AG09309 (cell line): ENCODE data around the gene HMHB1.

Source experiments
- DNase-seq: peaks from one replicate; pipeline ENCODE4 v3.0.0-alpha.2; 2010; ENCODE audit warnings: low read depth
- H3K4me3 ChIP-seq: 2 replicates; pipeline ENCODE4 v1.5.1; 2011; ENCODE audit warnings: mild to moderate bottlenecking, low read depth, low read length, moderate library complexity; ENCODE audit not compliant: control insufficient read depth
- TF ChIP-seq, protein P1 (sequence below): IDR thresholded peaks from 2 replicates; pipeline ENCODE4 v1.5.1; 2011; ENCODE audit warnings: mild to moderate bottlenecking, low read depth, low read length, inconsistent platforms; ENCODE audit not compliant: insufficient read depth, control insufficient read depth; ENCODE audit errors: missing control alignments

HMHB1 gene

DNA sequence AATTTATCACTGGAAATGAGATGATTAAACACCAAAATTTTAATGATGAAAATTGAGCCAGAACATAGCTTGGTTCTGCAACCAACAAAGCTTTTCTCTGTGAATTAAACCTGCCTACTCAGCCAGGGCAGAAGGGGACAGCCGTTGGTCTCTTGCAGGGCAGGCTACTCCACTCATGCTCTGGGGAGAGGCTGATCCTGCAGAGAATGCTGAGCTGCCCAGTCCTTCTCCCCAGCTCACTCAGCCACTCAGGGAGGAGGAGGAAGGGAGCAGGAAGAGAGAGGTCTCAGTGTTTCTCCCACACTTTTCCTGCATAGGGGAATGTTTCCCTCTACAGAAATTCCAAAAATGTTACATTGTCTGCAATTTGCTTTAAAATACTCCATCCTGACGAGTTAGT, 40.4 kb upstream of the HMHB1 start:
- no peak overlapping the region for H3K4me3 ChIP-seq
- DNase-seq: no peak
- TF ChIP-seq, protein P1, sequence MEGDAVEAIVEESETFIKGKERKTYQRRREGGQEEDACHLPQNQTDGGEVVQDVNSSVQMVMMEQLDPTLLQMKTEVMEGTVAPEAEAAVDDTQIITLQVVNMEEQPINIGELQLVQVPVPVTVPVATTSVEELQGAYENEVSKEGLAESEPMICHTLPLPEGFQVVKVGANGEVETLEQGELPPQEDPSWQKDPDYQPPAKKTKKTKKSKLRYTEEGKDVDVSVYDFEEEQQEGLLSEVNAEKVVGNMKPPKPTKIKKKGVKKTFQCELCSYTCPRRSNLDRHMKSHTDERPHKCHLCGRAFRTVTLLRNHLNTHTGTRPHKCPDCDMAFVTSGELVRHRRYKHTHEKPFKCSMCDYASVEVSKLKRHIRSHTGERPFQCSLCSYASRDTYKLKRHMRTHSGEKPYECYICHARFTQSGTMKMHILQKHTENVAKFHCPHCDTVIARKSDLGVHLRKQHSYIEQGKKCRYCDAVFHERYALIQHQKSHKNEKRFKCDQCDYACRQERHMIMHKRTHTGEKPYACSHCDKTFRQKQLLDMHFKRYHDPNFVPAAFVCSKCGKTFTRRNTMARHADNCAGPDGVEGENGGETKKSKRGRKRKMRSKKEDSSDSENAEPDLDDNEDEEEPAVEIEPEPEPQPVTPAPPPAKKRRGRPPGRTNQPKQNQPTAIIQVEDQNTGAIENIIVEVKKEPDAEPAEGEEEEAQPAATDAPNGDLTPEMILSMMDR: no peak

DNA sequence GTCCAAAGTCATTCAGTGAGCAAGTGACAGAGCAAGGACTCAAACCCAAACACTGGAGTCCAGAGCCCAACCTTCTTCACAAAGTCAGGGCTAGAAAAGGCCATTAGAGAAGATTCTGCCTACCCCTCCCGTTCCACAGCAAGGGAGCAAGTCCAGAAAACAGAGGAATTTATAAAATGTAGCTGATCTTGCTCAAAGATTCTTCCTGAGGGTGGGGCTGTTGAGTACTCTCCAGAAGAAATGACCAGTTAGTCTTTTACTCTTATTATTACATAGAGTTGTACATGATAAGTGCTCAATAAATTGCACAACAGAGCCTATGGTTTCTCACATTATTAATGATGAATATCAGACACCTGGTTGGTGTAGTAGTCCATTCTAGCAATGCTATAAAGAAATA, 39.3 kb upstream of the HMHB1 start:
- DNase-seq: no peak
- no peak overlapping the region for H3K4me3 ChIP-seq
- TF ChIP-seq, protein P1: no peak

DNA sequence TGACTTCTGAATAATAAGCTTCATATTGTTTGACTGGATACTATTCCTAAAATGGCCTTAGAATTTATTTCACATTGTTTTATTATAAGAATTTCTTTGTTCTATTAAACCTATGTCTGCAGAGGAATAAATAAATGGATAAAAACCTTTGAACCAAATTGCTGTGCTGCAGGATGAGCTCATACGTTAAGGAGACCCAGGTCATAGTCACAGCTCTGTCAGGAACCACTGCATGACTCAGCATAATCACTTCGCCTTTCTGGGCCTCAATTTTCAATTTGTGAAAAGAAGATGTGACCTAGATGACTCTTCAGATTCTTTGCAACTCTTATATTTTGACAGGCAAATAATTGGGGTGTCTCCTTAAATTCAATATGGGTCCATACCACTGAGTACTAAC, 36.7 kb upstream of the HMHB1 start:
- TF ChIP-seq, protein P1: no peak
- DNase-seq: no peak
- H3K4me3 ChIP-seq: no peak overlapping the region

DNA sequence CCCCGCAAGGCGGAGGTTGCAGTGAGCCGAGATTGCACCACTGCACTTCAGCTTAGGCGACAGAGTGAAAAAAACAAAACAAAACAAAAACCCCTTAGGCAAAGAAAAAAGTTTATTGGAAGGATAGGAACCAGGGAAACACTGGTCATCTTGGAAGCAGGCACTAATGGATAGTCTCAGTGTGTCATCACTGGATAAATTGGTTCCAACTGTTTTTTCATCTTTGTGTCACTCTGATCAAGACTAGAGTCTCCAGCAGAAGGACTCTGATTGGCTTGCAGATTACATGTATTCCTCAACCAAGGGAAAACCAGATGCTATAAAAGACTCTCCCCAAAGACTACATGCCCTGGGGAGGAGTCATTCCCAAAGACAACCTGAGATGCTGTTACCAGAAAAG, 35.0 kb upstream of the HMHB1 start:
- no peak for DNase-seq
- TF ChIP-seq, protein P1: no peak
- H3K4me3 ChIP-seq: no peak overlapping the region

DNA sequence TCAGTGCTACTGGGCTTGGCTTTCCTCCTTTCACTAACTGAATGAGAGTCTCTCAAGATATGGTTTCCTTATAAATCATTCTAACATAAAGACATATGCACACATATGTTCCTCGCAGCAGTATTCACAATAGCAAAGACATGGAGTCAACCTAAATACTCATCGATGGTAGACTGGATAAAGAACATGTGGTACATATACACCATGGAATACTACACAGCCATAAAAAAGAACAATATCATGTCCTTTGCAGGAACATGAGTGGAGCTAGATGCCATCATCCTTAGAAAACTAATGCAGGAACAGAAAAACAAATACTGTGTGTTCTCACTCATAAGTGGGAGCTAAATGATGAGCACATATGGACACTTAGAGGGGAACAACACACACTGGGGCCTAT, 32.5 kb upstream of the HMHB1 start:
- no peak for DNase-seq
- TF ChIP-seq, protein P1: no peak
- H3K4me3 ChIP-seq: no peak overlapping the region

DNA sequence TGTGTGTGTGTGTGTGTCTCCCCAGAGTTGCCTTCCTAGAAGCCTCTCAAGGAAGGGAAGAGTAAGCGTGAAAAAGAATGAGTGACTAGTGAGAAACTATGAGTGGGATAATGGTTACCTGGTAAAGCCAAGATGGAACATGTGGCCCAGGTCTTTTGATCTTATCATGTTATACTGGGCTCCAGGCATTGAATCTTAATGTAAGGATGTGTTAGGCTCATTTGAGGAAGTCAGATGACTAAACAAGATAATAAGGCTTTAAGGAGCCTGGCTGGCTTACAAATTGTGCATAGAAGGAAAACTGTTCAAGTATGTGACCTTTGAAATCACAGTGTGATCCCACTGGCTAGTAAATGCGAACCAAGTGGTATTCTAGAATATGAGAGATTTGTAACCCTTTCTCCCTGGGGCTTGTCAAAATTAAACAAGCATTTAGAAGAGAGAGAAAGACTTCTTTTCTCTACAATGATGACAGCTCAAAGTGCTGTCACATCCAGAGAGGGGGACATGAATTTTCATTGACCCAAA, 29.9 kb upstream of the HMHB1 start:
- no peak overlapping the region for H3K4me3 ChIP-seq

More for the DNA sequence above, 29.9 kb upstream of the HMHB1 start:
- TF ChIP-seq, protein P1: no peak
- DNase-seq: no peak
